Measurements from ENCODE around the gene RNU6-1. TPM values are rescaled to one million over a fixed set of nuclear protein-coding genes. Genes with fewer than 3 reads are reported as not detected.

The RNU6-1 gene
- total RNA-seq, 1 donor = not detected

DNA sequence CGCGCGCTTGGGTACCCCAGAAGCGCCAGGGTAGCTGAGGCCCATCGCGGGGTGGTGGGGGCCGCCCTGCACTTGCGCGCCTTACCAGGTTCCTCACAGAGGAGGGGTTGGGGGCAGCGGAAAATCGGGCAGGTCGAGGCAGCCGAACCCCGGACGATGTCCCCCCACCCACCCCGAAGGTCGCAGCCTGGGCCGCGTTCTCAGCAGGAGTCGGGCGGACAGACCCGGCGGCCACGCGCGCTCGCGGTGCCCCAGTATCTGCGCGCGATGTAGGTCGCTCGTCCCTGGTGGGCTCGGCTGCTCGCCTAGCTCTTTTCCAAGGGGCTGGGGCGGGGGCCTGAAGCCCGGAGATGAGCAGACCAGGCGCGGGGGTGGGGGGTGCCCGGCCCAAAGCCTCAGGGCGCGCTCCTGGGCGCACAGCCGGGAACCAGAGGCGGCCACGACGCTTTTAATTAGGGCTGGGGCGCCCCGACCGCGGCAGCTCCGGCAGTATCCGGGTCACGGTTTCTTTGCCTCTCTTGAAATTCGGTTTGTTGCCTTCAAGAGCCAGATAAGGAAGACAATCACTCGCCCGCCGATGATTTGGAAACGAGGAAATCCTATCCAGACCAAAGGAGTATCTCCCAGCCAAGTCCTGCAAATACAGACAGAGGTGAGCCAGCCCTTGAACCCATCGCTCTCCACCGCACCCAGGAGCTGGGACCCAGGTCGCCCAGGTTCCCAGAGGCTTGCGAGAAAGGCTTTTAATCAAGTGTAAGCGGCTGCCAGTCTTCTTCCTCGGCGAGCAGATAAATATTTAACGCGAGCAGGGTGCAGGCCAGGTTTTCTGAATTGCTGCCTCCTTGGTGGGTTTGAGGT is 10.0 kb downstream of the RNU6-1 start:
- no peak for DNase-seq (ENCODE audit: low read depth)
- TF ChIP-seq, protein P1, sequence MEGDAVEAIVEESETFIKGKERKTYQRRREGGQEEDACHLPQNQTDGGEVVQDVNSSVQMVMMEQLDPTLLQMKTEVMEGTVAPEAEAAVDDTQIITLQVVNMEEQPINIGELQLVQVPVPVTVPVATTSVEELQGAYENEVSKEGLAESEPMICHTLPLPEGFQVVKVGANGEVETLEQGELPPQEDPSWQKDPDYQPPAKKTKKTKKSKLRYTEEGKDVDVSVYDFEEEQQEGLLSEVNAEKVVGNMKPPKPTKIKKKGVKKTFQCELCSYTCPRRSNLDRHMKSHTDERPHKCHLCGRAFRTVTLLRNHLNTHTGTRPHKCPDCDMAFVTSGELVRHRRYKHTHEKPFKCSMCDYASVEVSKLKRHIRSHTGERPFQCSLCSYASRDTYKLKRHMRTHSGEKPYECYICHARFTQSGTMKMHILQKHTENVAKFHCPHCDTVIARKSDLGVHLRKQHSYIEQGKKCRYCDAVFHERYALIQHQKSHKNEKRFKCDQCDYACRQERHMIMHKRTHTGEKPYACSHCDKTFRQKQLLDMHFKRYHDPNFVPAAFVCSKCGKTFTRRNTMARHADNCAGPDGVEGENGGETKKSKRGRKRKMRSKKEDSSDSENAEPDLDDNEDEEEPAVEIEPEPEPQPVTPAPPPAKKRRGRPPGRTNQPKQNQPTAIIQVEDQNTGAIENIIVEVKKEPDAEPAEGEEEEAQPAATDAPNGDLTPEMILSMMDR (IDR thresholded peaks at IDR 0.05; ENCODE audit: insufficient read depth, low read length) = no peak
- H3K4me3 ChIP-seq (ENCODE audit: low read depth, low read length) = no peak overlapping the region

DNA sequence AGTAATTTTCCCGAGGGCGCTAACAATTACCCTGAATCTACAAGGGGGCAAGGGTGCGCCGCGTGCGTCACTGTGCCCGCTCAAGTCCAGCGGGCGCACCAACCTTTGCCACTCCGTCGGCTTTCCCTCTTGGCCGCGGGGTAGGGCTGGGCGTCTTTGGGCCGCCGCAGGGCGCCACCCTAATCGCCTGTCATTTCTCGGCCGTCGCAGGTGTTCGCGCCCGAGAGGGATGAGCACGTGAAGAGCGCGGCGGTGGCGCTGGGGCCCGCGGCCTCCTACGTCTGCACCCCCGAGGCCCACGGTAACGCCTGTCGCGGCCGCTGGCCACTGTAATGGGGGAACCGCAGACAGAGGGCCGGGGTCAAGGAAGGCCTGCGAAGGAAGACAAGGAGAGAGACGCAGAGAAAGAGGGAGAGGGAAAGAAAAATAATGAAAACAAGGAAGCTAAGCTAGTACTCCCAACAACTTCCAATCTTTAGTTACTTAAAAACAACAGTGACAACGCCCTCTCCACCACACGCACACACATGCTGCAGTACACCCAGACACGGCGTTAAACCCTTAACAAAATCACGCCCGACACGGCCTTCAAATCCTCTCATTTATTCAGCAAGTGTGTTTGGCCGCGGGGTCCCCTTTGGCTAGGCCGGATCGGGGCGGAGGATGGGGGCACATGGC is 10.7 kb downstream of the RNU6-1 start:
- no peak overlapping the region for H3K4me3 ChIP-seq (ENCODE audit: low read depth, low read length)
- TF ChIP-seq, protein P1 (IDR thresholded peaks at IDR 0.05; ENCODE audit: insufficient read depth, low read length) = no peak
- no peak for DNase-seq (ENCODE audit: low read depth)

DNA sequence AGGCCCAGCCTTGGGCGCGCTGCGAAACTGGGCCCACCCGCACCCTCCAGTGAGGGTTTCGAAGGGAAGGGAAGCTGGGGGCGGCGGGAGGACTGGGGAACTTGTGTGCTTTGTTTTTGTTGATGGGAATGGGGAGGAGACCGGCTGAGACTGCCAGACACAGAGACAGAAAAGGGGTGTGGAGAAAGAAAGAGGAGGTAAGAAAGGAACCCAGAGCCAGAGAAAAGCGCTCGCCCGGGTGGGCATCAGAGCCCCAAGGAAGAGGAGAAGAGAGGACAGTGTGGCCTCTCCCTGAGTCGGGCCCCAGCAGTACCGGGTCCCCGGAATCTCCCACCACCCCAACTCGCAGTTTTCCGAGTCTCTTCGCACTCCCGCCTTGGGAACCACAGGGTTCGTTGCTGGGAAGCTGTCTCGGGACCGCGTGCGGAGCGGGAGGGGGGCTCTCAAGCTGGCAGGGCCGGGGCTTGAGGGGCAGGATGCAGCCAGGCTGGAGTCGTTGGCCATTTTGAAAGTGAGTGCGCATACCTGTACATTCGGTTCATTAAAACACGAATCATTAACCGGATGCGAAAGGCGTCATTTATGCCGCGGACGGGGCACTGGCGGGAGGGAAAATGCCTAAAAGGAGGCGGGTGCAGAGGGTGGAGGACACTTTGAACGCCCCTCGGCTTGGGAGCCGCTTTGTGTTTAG is 11.4 kb downstream of the RNU6-1 start:
- no peak overlapping the region for H3K4me3 ChIP-seq (ENCODE audit: low read depth, low read length)
- DNase-seq (ENCODE audit: low read depth) = no peak
- TF ChIP-seq, protein P1 (IDR thresholded peaks at IDR 0.05; ENCODE audit: insufficient read depth, low read length) = no peak

- DNase-seq (ENCODE audit: low read depth) = no peak
- no peak overlapping the region for H3K4me3 ChIP-seq (ENCODE audit: low read depth, low read length)
- TF ChIP-seq, protein P1 (IDR thresholded peaks at IDR 0.05; ENCODE audit: insufficient read depth, low read length) = no peak
Measured at GRCh38 chr15:67827562-67828277, 12.1 kb downstream of the RNU6-1 start.

- no peak overlapping the region for H3K4me3 ChIP-seq (ENCODE audit: low read depth, low read length)
- TF ChIP-seq, protein P1 (IDR thresholded peaks at IDR 0.05; ENCODE audit: insufficient read depth, low read length) = no peak
- no peak for DNase-seq (ENCODE audit: low read depth)
Measured at GRCh38 chr15:67826717-67827561, 12.9 kb downstream of the RNU6-1 start.

All from fibroblast of the aortic adventitia (primary cell).